Endothelial cell of hepatic sinusoid (primary cell): ENCODE data around the gene CPVL.

Experiments used
- in situ Hi-C: cut with HindIII; loops from 2 replicates; pipeline ENCODE4 v1.10.0; 2017; ENCODE audit warnings: low sequenced_read_pairs

CPVL gene

DNA sequence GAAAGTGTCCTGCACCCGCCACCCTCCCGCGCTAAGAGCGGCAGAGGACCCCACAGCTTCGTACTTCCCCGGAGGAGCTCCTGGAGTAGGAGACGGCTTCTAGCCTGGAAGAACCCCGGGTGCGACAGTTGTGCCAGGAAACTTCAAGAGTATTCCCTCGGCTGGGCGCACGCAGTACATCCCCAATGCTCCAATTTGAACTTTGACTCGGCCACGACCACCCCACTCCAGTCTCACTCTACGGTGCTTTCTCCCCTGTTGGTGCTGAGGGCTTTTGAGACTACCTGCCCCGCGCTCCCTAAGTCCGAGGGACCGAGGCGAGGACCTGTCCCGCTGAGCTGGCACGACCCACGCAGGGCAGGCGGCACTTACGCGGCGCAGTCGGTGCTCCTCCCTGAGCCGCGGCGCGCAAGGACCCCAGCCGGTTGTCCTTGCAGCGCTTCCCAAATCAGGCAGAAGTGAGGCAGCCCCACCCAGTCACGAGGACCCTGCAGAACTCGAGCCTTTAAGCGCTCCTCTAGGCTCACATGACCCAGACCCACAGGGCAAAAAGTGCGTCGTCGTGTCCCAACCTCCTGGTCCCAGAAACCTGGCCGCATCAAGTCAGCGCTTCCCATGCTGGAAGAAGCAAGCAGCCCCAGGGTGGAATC lies at the start of gene CPVL:
Gene CPVL (minus strand): TSS at position 481 of the 650 bp plus-strand sequence. CDS start 25,476 bp downstream, outside the sequence.
- in situ Hi-C loops: no loop called here

DNA sequence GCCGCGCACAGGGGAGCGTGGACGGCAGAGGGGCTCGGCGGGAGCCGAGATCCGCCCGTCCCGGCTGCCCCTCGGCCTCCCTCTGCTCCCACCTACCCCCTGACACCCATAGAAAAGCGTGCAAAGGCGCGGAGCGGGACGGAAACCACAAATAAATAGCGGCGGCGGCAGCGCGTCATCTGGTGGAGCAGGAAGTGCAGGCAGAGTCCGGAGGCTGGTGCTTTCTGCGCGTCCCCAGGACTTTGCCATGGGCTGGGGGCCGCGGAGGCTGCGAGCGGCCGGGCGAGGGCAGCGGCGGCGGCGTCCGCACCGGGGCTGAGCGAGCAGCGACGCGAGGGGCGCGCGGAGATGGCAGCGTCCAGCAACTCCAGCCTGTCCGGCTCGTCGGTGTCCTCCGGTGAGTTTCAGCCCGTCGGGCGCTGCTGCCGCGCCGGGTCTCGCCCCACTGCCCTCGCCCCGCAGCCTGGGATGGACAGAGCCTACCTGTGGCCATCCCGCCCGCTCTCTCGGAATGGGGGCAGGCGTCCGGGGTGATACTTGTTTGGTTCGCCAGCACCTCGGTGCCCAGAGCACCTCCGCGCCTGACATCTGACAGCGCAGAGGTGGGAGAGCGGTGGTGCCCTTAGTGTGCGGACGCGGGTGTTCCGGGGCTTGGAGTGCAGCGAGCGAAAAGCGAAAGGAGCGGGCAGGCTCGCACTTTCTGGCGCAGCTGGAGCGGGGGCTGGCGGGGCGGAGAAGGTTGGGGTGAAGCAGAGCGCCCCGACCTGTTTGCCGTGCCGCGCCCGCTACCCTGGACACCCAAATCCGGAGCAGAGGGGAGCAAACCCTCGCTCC lies 48.5 kb upstream of the CPVL start, which contains the start of gene CHN2:
Gene CHN2 (plus strand): TSS at position 182 of the 834 bp plus-strand sequence.
- in situ Hi-C loops: no loop called here

DNA sequence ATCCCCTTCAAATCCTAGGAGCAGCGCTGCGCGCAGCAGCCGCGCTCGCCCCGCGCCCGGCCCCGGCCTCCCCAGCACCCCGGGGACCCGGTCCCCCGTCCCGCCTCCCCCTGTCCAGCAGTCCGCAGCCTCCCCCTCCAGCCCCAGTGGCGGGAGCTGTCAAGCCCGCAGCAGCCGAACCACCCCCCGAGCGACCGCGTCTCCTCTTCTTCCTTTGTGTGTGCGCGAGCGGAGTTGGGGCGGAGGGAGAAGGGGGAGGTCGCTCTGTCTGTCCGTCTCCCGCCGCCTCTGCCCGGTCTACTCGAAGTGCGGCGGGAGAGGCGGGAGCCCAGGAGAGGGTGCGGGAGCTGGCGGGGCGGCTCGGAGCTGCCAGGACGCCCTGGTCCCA lies 47.9 kb upstream of the CPVL start:
- in situ Hi-C loops: no loop called here

DNA sequence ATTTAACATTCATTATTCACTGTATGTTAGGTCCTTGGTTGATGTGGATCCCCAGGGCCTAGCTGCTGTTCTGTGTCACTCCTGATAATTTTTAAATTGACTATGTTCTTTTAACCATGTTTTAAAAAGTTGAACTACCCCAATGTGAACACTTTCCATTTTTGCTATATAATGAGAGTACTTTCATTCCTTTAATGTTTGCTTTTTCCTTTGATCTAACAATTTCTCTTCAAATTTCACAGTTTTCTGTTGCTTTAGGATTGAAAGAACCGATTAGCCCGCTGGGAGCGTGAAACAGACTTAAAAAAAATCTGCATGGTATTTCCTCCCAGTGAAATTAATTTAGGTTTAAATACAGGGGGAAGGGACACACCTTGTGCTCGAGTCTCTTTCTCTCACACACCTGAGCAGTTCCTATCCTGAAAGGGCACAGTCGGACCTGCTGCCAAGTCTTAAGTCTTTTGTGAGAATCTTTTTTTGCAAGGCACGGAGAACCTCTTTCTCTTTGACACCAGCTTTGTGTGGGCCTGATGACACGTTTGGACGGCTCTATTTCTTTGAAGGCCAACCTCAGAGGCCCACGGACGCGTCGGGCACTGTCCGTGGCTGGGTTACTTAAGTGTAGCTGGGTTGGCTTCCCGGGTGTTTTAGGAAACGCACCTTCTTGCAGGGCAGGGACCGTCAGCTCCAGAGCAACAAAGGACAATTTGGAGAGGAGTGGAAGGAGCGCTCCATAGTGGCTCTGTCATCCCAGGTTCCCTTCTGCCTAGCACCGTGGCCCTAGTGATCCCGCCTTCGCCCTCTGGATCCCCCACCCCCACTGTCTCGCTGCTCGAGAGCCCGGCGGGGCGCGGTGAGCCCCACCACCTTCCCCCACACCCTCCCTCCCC lies 47.2 kb upstream of the CPVL start:
- in situ Hi-C loops: no loop called here

DNA sequence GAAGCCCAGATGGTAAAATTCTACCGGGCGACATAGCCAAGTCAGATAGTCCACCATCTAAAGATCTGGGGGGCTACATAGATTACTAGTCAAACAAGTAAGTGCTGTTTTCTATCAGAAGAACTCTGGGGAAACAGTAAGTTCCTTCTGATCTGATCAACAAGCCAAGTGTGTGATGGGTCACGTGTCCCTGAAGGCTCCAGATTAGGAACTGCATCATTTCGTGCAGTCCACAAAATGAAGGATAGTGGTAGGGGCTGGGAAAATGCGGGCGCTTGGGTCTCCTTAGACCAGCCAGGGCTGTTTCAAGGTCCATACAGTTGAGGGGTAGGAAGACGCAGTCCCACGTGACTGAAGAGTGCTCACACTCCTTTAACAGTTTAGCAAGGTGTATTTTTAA lies 46.5 kb upstream of the CPVL start:
- in situ Hi-C loops: no loop called here

DNA sequence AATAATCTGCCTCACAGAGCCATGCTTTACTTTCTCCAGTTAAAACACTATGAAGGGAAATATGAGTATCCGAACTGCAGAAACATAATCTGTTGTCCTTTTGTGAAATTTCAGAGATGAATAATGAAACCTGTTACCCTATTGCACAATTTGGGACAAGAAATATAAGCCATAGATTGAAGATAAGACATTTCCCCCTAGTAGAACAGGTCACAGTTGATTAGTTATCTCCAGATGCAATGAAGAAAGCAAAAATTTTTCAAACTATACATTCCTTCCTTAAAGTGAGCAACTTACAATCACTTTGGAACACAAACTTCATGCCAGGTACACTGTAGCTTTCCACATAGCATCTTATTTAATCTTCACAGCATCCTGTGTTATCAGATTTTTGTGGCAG lies 46.0 kb upstream of the CPVL start:
- in situ Hi-C loops: no loop called here

DNA sequence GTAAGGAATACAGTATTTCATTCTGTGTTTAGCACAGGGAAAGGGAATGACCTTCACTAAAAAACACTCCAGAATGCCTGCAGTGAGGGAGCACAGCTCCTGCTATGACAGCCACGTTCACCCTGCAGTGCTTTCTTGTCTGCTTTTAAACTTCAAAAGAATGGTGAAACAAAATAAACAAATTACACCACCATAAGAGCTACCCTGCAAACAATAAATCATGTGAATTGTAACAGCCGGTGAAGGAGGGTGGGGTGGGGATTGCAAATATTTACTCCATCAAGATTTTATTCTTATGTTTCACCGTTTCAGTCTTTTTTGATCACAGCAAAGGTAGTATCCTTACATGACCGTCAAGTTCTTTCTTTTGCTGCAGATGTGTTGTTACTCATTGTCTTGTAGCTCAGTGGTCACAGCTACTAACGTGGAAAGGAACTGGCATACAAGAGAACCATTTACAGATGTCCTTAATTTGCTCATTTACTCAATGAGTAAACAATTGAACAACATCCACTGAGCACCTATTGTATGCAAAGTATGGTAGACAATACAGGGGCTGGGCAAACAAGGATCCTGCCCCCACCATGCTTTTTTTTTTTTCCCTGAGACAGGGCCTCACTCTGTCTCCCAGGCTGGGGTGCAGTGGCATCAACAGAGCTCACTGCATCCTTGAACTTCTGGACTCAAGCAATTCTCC lies 44.2 kb upstream of the CPVL start:
- in situ Hi-C loops: no loop called here

DNA sequence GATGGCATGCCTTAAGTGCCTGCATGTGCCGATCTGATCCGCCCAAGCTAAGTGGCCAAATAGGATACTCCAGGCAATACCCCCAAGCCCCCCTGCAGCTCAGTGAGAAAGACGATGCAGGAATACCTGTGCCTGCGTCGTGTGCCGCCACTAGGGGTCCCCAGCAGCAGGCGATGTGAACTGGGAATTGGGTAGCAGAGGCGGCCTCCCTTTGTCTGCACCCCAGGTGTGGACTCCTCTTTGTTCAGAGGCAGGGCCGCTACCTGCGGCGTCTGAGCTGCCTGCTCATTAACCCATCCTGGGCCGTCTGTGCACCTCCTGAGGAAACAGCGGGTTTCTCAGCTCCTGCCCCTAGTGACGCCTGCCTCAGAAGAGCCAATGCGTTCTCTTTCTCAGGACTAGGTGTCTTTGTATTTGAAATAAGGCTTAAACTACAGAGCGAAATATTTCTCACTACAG lies 43.4 kb upstream of the CPVL start:
- in situ Hi-C loops: no loop called here

DNA sequence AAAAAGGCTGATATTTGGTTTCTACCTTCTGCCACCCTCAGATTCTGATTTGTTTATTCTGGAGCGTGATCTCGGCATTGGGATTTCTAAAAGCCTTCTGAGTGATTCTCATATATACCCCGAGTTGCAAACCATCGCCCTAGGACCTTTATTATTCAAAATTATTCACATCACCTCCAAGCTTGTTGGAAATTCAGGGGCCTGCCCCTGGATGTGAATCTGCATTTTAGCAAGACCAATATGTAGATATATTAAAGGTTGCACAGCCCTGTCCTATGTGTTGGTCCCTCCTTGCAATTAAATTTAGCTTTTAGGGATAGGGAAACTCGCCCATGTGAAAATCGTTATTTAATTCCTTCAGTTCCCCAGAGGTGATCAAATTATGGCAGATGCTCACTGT lies 39.3 kb upstream of the CPVL start:
- in situ Hi-C loops: no loop called here

DNA sequence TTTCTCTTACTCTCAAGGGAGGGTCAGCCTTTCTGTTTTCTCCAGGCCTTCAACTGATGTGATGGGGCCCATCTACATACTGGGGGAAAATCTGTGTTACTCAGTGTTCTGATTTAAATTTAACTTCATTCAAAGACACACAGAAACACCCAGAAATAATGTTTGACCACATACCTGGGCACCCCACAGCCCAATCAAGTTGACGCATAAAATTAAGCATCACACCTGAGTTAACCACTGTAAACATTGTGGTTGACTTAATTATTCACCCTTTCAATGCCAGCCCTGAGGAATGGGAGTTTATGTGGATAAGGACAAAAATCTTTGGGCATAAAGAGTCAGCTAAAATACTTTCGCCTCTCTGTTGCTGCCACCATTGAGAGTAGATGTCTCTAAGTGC lies 38.3 kb upstream of the CPVL start:
- in situ Hi-C loops: no loop called here

DNA sequence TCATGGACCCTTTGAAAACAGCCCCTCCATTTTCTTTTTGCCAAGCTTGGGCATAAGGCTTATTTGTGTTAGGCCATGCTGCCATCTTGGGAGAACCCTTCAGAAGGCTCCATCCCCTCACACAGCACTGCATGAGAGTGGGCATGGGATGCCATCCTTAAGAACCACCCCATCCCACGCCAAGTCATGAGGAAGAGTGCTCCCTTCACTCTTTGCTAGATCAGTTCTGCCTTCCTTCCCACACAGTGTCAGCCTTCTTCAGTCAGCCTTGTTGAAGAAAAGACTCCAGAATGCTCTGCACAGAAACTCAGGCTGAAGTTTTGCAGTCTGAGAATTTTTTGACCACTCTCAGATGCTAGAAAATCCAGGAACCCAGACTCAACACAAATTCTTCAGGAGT lies 32.8 kb upstream of the CPVL start:
- in situ Hi-C loops: no loop called here

DNA sequence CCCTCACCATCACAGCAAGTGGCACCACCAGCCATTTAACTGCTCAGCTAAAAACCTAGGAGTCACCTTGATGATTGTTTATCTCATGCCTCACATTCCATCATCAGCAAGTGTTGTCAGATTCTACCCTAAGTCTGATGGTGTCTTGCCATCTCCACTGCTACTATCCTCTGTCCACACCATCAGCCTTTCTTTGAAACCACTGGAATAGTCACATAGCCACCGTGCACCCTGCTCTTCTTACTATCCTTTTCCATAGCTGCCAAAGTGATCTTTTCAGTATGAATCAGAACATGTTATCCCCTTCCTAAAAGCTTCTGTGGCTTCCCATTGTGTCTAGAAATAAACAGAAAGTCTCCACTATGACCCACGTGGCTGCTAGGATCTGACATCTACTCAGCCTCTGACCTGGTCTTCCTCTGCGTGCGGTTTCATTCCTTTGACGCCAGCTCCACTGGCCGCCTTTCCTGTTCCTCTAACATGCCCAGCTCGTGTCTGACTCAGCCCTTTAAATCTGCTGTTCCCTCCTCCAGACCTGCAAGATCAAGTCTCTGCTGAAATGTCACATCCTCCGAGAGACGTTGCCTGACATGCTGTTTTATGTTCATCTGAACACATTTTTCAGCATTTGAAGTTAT lies 31.7 kb upstream of the CPVL start:
- in situ Hi-C loops: no loop called here

DNA sequence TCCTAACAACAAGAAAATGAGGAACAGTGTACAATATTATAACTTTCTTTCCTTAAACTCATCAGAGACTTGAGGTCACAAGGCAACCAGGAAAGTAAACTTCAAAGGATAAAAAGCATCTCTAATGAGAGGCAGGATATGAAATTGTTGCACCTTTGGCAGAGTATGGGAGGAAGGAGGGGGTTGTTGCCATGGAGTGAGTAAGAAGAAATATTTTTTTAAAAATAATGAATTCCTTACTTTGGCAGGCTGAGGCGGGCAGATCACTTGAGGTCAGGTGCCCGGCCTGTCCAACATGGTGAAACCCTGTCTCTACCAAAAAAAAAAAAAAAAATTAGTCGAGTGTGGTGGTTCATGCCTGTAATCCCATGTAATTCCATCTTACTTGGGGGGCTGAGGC lies 27.1 kb upstream of the CPVL start:
- in situ Hi-C loops: loop anchor here (5.0 kb wide), 1 partner anchor 54 kb away; no protein-coding TSS in a partner anchor

DNA sequence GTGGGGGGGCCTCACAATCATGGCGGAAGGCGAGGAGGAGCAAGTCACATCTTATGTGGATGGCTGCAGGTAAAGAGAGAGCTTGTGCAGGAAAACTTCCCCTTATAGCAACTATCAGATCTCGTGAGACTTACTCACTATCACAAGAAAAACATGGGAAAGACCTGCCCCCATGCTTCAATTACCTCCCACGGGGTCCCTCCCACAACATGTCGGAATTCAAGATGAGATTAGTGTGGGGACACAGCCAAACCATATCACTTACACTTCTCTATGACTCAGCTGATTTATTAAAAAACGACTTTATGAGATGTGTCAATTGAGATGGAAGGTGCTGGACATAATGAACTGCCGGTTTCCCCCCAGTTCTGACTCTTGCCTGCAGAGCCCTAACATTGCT lies 24.4 kb upstream of the CPVL start:
- in situ Hi-C loops: loop anchor here (5.0 kb wide), 1 partner anchor 57 kb away; no protein-coding TSS in a partner anchor

DNA sequence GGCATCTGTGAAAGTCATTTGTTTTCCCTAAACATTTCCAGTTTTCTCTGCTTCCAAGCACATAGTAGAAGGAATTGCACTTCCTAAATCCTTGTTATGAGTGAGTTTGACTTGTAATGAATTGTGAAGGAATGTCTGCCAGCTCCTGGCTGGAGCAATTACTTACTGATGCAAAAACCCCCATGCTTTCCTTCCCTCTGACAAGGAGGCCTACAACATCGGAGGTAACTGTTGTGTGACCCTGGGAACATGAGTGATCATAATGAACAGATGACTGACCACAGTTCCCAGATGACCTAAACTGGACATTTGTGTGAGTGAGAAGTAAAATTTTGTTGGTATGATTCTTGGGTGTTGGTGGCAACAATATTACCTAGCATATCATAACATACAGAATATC lies 21.4 kb upstream of the CPVL start:
- in situ Hi-C loops: no loop called here

DNA sequence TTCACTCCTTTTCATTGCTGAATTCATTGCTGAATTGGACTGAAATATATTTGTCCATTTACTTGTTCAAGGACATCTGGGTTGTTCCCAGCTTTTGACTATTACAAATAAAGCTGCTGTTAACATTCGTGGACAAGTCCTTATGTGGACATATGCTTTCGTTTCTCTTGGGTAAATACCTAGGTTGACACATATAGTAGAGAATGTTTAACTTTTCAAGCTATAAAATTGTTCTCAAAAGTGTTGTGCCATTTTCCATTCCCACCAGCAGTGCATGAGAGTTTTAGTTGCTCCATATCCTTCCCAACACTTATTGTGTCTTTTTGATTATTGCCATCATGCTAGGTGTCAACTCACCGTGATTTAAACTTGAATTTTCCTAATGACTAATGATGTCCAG lies 17.5 kb upstream of the CPVL start:
- in situ Hi-C loops: no loop called here

DNA sequence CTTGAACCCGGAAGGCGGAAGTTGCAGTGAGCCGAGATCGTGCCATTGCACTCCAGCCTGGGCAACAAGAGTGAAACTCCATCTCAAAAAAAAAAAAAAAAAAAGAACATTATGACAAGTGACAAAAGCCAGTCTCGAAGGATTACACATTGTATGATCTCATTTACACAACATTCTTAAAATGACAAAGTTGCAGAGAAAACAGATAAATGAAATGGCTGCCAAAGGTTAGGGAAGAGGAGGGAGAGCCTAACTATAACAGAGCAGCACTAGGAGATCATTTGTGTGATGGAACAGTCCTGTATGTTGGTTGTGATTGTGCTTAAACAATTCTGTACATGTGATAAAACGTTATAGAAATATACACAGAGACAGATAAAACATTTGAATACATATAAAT lies 16.2 kb upstream of the CPVL start:
- in situ Hi-C loops: no loop called here

DNA sequence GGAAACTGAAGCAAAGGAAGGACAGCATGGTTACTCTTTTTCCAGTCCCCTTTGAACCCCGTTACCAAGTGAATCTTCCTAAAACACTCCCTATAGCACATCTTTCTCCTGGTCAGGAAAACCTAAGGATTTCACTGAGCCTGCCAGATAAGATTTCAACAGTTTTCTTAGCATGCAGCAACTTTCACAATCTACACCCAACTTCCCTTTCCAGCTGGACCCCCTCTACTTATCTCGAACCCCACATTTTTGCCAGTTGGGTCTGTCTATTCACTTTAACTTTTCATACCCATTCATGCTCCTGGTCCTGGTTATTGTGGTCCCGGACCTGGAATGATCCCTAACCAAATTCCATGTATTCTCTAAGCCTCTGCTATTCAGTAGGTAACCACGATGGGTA lies 14.9 kb upstream of the CPVL start:
- in situ Hi-C loops: no loop called here

DNA sequence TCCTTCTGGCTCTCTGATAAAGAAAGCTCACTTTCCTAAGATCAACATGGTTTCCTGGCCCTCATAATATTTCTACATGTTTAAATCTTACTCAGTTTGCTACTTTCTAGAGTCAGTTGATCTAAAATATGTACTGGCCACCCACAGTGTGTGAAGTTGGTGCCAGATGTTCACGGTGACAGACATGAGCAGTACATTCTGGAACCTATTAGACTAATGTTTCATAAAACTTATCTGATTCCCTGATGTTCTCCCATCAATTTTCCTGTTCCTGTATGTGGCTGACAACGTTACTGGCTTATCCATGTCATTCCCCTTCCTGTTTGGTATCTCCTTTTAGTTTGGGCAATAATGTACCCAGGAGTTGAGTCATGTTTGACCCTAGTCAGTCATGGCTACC lies 13.7 kb upstream of the CPVL start:
- in situ Hi-C loops: no loop called here

DNA sequence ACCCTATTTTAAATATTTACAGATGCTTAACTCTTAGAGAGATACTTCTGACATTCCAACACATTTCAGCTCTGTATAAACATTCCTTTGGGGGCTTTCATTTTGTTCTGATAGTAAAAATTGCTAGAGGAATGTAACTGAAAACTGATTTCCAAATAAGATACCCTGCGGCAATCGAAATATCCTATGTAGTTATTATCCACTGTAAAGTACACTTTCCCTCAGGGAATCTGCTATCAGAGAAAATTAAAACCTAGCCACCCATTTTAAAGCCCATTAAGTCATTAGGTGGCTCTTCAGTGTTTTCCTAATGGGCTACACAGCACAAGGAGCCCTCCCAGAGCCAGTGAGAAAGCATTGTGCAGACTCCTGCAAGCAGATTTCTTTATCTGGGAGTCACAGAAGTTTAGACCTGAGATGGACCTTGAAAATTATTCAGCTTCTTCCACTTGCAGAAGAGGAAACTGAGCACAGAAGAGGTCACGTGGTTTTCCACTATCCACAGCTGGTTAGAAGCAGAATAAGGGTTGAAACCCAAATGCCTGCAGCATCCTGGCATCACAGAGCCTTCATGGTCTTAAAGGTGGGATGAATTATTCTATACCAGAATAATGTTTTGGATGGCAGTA lies 12.6 kb upstream of the CPVL start:
- in situ Hi-C loops: no loop called here
